H9 (cell line): ENCODE results near the gene LRP10. TPM values are rescaled to one million over a fixed set of nuclear protein-coding genes. Genes with fewer than 3 reads are reported as not detected.

Experiments used
- DNase-seq: peaks from one replicate; pipeline ENCODE4 v3.0.0-alpha.2; 2017
- H2AFZ ChIP-seq: one replicate; pipeline ENCODE4 v1.6.1; 2013; ENCODE audit warnings: mild to moderate bottlenecking, low read length, control low read depth, moderate library complexity
- H2AK5ac ChIP-seq: 2 replicates; pipeline ENCODE4 v1.6.1; 2013; ENCODE audit warnings: low read length, control low read depth, mixed read lengths; ENCODE audit not compliant: insufficient read length
- H2BK120ac ChIP-seq: one replicate; pipeline ENCODE4 v1.6.1; 2013; ENCODE audit warnings: low read depth, mild to moderate bottlenecking, low read length, control low read depth, inconsistent platforms; ENCODE audit not compliant: poor library complexity, severe bottlenecking
- H2BK12ac ChIP-seq: 2 replicates; pipeline ENCODE4 v1.6.1; 2013; ENCODE audit warnings: low read length, control low read depth, mixed read lengths, low read depth; ENCODE audit not compliant: insufficient read length
- H2BK15ac ChIP-seq: 2 replicates; pipeline ENCODE4 v1.6.1; 2013; ENCODE audit warnings: low read depth, low read length, control low read depth
- H2BK20ac ChIP-seq: one replicate; pipeline ENCODE4 v1.6.1; 2013; ENCODE audit warnings: low read depth, mild to moderate bottlenecking, low read length, control low read depth, inconsistent platforms; ENCODE audit not compliant: poor library complexity, severe bottlenecking
- H2BK5ac ChIP-seq: 2 replicates; pipeline ENCODE4 v1.6.1; 2013; ENCODE audit warnings: low read length, control low read depth, mixed read lengths; ENCODE audit not compliant: insufficient read length
- H3K14ac ChIP-seq: 2 replicates; pipeline ENCODE4 v1.6.1; 2013; ENCODE audit warnings: low read length, control low read depth; ENCODE audit not compliant: insufficient read depth
- H3K18ac ChIP-seq: 2 replicates; pipeline ENCODE4 v1.6.1; 2013; ENCODE audit warnings: low read depth, mild to moderate bottlenecking, mixed read lengths, low read length, control low read depth; ENCODE audit not compliant: insufficient read length
- H3K23ac ChIP-seq: 2 replicates; pipeline ENCODE4 v1.6.1; 2013; ENCODE audit warnings: low read length, control low read depth, mixed read lengths, low read depth; ENCODE audit not compliant: insufficient read length
- H3K23me2 ChIP-seq: 2 replicates; pipeline ENCODE4 v1.6.1; 2013; ENCODE audit warnings: low read depth, mild to moderate bottlenecking, mixed read lengths, low read length, control low read depth; ENCODE audit not compliant: insufficient read length, poor library complexity, severe bottlenecking
- H3K27ac ChIP-seq: 2 replicates; pipeline ENCODE4 v1.5.1; 2013; ENCODE audit warnings: low read length, control low read depth, mixed read lengths, low read depth; ENCODE audit not compliant: insufficient read length
- H3K27me3 ChIP-seq: 2 replicates; pipeline ENCODE4 v1.6.1; 2013; ENCODE audit warnings: low read length, control low read depth, inconsistent platforms; ENCODE audit not compliant: insufficient read depth
- H3K4ac ChIP-seq: 2 replicates; pipeline ENCODE4 v1.6.1; 2013; ENCODE audit warnings: low read depth, mild to moderate bottlenecking, control low read depth, inconsistent platforms, low read length, moderate library complexity
- H3K4me1 ChIP-seq: 2 replicates; pipeline ENCODE4 v1.6.1; 2013; ENCODE audit warnings: low read length, control low read depth, inconsistent platforms; ENCODE audit not compliant: insufficient read depth
- H3K4me2 ChIP-seq: 2 replicates; pipeline ENCODE4 v1.6.1; 2013; ENCODE audit warnings: low read length, control low read depth, mixed read lengths; ENCODE audit not compliant: insufficient read length, insufficient read depth
- H3K56ac ChIP-seq: 2 replicates; pipeline ENCODE4 v1.6.1; 2013; ENCODE audit warnings: low read depth, mild to moderate bottlenecking, mixed read lengths, low read length, control low read depth; ENCODE audit not compliant: insufficient read length
- H3K79me1 ChIP-seq: 2 replicates; pipeline ENCODE4 v1.6.1; 2013; ENCODE audit warnings: low read depth, mild to moderate bottlenecking, moderate library complexity, low read length, control low read depth, inconsistent platforms; ENCODE audit not compliant: insufficient read depth, poor library complexity, severe bottlenecking
- H3K79me2 ChIP-seq: 2 replicates; pipeline ENCODE4 v1.6.1; 2013; ENCODE audit warnings: low read length, control low read depth, inconsistent platforms; ENCODE audit not compliant: insufficient read depth
- H3K9ac ChIP-seq: 2 replicates; pipeline ENCODE4 v1.6.1; 2013; ENCODE audit warnings: low read length, control low read depth, mixed read lengths; ENCODE audit not compliant: insufficient read length; ENCODE audit errors: extremely low read depth
- H3K9me3 ChIP-seq: one replicate; pipeline ENCODE4 v1.6.1; 2013; ENCODE audit warnings: low read depth, low read length, inconsistent platforms; ENCODE audit not compliant: control insufficient read depth
- H3T11ph ChIP-seq: one replicate; pipeline ENCODE4 v1.6.1; 2013; ENCODE audit warnings: mild to moderate bottlenecking, low read length, control low read depth, inconsistent platforms
- H4K20me1 ChIP-seq: one replicate; pipeline ENCODE4 v1.6.1; 2013; ENCODE audit not compliant: control insufficient read depth, insufficient read length, insufficient read depth
- H4K5ac ChIP-seq: 2 replicates; pipeline ENCODE4 v1.6.1; 2013; ENCODE audit warnings: low read depth, mild to moderate bottlenecking, mixed read lengths, low read length, control low read depth; ENCODE audit not compliant: insufficient read length
- H4K8ac ChIP-seq: replicated peaks from 2 replicates; pipeline ENCODE4 v1.6.1; 2013; ENCODE audit warnings: low read length, control low read depth, mixed read lengths, low read depth; ENCODE audit not compliant: insufficient read length
- H4K91ac ChIP-seq: 2 replicates; pipeline ENCODE4 v1.6.1; 2013; ENCODE audit warnings: low read depth, mild to moderate bottlenecking, moderate library complexity, mixed read lengths, low read length, control low read depth; ENCODE audit not compliant: insufficient read length
- H3K27ac Mint-ChIP-seq, 3 experiments: 2 replicates in 2 of 3; 3 replicates in 1 of 3; pipeline ENCODE4 v1.8.0; 2020 to 2021; ENCODE audit warnings: mixed read lengths in 3 of 3, mild to moderate bottlenecking in 1 of 3, moderate library complexity in 1 of 3
- H3K27me3 Mint-ChIP-seq: 2 replicates; pipeline ENCODE4 v1.8.0; 2021; ENCODE audit warnings: low read depth, mild to moderate bottlenecking, moderate library complexity, mixed read lengths
- H3K36me3 Mint-ChIP-seq, 3 experiments: 2 replicates in 2 of 3; 3 replicates in 1 of 3; pipeline ENCODE4 v1.8.0; 2020 to 2021; ENCODE audit warnings: low read depth in 3 of 3, mixed read lengths in 3 of 3; ENCODE audit not compliant: insufficient read depth in 1 of 3
- H3K4me1 Mint-ChIP-seq, 2 experiments: 2 replicates each; pipeline ENCODE4 v1.8.0; 2020; ENCODE audit warnings: mixed read lengths in 2 of 2
- H3K4me3 Mint-ChIP-seq, 2 experiments: 2 replicates in 1 of 2; 3 replicates in 1 of 2; pipeline ENCODE4 v1.8.0; 2020 to 2021; ENCODE audit warnings: mild to moderate bottlenecking in 2 of 2, mixed read lengths in 2 of 2, moderate library complexity in 1 of 2
- H3K9me3 Mint-ChIP-seq, 2 experiments: 2 replicates in 1 of 2; 3 replicates in 1 of 2; pipeline ENCODE4 v1.8.0; 2020; ENCODE audit warnings: mild to moderate bottlenecking in 2 of 2, mixed read lengths in 2 of 2, moderate library complexity in 1 of 2
- CTCF ChIP-seq: fragments of 200-600 bp; sonication (generic); conservative IDR thresholded peaks from 3 replicates; pipeline ENCODE4 v1.8.0; 2021; ENCODE audit warnings: antibody characterized with exemption, mild to moderate bottlenecking
- WGBS: extraction: QIAGEN DNeasy Blood & Tissue Kit; methylation state at CpG from one replicate; pipeline ENCODE4 v1.1.7; 2013; ENCODE audit warnings: missing lambda C conversion rate, low lambda C conversion rate, mixed read lengths; ENCODE audit not compliant: insufficient read length; ENCODE audit errors: extremely low coverage; 5-methylcytosine and 5-hydroxymethylcytosine counted together
- total RNA-seq: library from RNA; stranded (reverse); gene quantifications from 2 replicates; pipeline ENCODE4 v1.2.1, GENCODE V29; 2021

LRP10 gene
- total RNA-seq, 1 experiment from 2014 or later = 13.3 TPM

- H3K27ac Mint-ChIP-seq = peak overlapping the region in 1 of 3 experiments; percentile 88; a peak in 2 of 7 replicates
- TF ChIP-seq CTCF = no peak
- no peak overlapping the region for H3K4ac ChIP-seq
- H4K5ac ChIP-seq = no peak overlapping the region
- no peak overlapping the region for H3T11ph ChIP-seq
- no peak overlapping the region for H4K8ac ChIP-seq
- H3K27me3 Mint-ChIP-seq = no peaks in the 10 kb centered on the region; the same call in 1 of the 2 replicates
- H2BK120ac ChIP-seq = no peak overlapping the region
- H3K4me2 ChIP-seq = no peak overlapping the region
- no peaks in the 10 kb centered on the region for H3K79me1 ChIP-seq
- H2BK5ac ChIP-seq = no peak overlapping the region
- H3K4me1 ChIP-seq = peaks cover 2% of the 10 kb centered on the region; the same call in 1 of the 2 replicates
- H2AK5ac ChIP-seq = no peak overlapping the region
- no peak overlapping the region for H4K91ac ChIP-seq
- peaks cover 7 to 24% (median 20%) of the 10 kb centered on the region in 3 experiments for H3K36me3 Mint-ChIP-seq
- H2BK15ac ChIP-seq = no peak overlapping the region
- no peak overlapping the region for H3K56ac ChIP-seq
- H3K18ac ChIP-seq = peak overlapping the region; percentile 29
- H4K20me1 ChIP-seq = no peaks in the 10 kb centered on the region
- no peak overlapping the region for H3K4me3 Mint-ChIP-seq
- H3K27me3 ChIP-seq = no peaks in the 10 kb centered on the region
- no peak overlapping the region for H3K23ac ChIP-seq
- H3K9ac ChIP-seq = no peak overlapping the region
- no peaks in the 10 kb centered on the region for H3K23me2 ChIP-seq
- WGBS = no CpG with 5 or more reads among the region's 19 CpGs
- no peak for DNase-seq
- peaks cover 21 to 27% of the 10 kb centered on the region in 2 experiments for H3K4me1 Mint-ChIP-seq
- H2AFZ ChIP-seq = no peak overlapping the region
- peak overlapping the region; percentile 17; the same call in 1 of the 2 replicates for H3K14ac ChIP-seq
- H3K27ac ChIP-seq = no peak overlapping the region
- no peak overlapping the region for H2BK12ac ChIP-seq
- no peaks in the 10 kb centered on the region for H3K9me3 ChIP-seq
- H3K9me3 Mint-ChIP-seq = no peaks in the 10 kb centered on the region
- no peaks in the 10 kb centered on the region for H3K79me2 ChIP-seq
- no peak overlapping the region for H2BK20ac ChIP-seq
Measured at GRCh38 chr14:22849212-22849819, 22.2 kb upstream of the LRP10 start.
